Panc1 (cell line): Measurements from ENCODE around the gene ORAI1. TPM values are rescaled to one million over a fixed set of nuclear protein-coding genes. Genes with fewer than 3 reads are reported as not detected.

Experiments
- ATAC-seq: fragments of 200-7000 bp; cut with Tn5 transposase; 2 replicates; pipeline ENCODE4 v1.9.1; 2020; ENCODE audit warnings: mild to moderate bottlenecking, moderate library complexity
- BruUV-seq: library from RNA; stranded (reverse); fragments of 400-500 nt; replicated peaks from 2 replicates; lab custom pipeline; 2021; lab: Mats Ljungman, UMichigan
- CTCF ChIA-PET: fragments of 300-600 bp; sonication (Branson Sonifier 250); formaldehyde crosslinking; loops from one replicate; lab custom pipeline; 2022; ENCODE audit warnings: antibody characterized with exemption; lab: Charles Lee
- POLR2A ChIA-PET: fragments of 300-600 bp; sonication (Branson Sonifier 250); formaldehyde crosslinking; loops from one replicate; lab custom pipeline; 2022; ENCODE audit warnings: antibody characterized with exemption; lab: Charles Lee
- DNase-seq: peaks from one replicate; pipeline ENCODE4 v3.0.0-alpha.2; 2010; ENCODE audit warnings: low read depth, low spot score
- H3K27ac ChIP-seq: 2 replicates; pipeline ENCODE4 v1.5.1; 2011; ENCODE audit warnings: mild to moderate bottlenecking, low read length, inconsistent platforms
- H3K27me3 ChIP-seq: fragments of 200-500 bp; sonication (Bioruptor generic); 2 replicates; pipeline ENCODE4 v1.6.0; 2014; ENCODE audit warnings: low read length, inconsistent platforms; ENCODE audit not compliant: control insufficient read depth, insufficient read depth
- H3K36me3 ChIP-seq: fragments of 200-500 bp; sonication (Bioruptor generic); 2 replicates; pipeline ENCODE4 v1.5.1; 2014; ENCODE audit warnings: inconsistent platforms, mild to moderate bottlenecking, low read length, moderate library complexity; ENCODE audit not compliant: control insufficient read depth, insufficient read depth
- H3K4me1 ChIP-seq: 2 replicates; pipeline ENCODE4 v1.5.1; 2011; ENCODE audit warnings: inconsistent platforms, mild to moderate bottlenecking, low read length, moderate library complexity; ENCODE audit not compliant: control insufficient read depth, insufficient read depth
- H3K4me3 ChIP-seq, 2 experiments: 2 replicates each; pipeline ENCODE4 v1.5.1; 2011 to 2012; ENCODE audit warnings: low read depth in 2 of 2, low read length in 2 of 2, mild to moderate bottlenecking in 2 of 2, inconsistent platforms in 1 of 2, moderate library complexity in 1 of 2
- H3K9me3 ChIP-seq: fragments of 200-500 bp; sonication (Bioruptor generic); 2 replicates; pipeline ENCODE4 v1.5.1; 2014; ENCODE audit warnings: low read depth, mild to moderate bottlenecking, inconsistent platforms, low read length, moderate library complexity; ENCODE audit not compliant: control insufficient read depth, insufficient read depth
- CTCF ChIP-seq: fragments of 450-650 bp; IDR thresholded peaks from 2 replicates; pipeline ENCODE4 v1.5.1; 2017; ENCODE audit warnings: mild to moderate bottlenecking
- POLR2AphosphoS5 ChIP-seq: IDR thresholded peaks from 2 replicates; pipeline ENCODE4 v1.6.1; 2012; ENCODE audit warnings: mild to moderate bottlenecking, low read depth, low read length, moderate library complexity
- REST ChIP-seq, 2 experiments: IDR thresholded peaks; 2 replicates each; pipeline ENCODE4 v1.6.1; 2011 to 2012; ENCODE audit warnings: low read depth in 2 of 2, control low read depth in 1 of 2, low read length in 1 of 2, mild to moderate bottlenecking in 1 of 2, moderate library complexity in 1 of 2; ENCODE audit not compliant: insufficient read depth in 1 of 2
- SIN3A ChIP-seq: IDR thresholded peaks from 2 replicates; pipeline ENCODE4 v1.6.1; 2012; ENCODE audit warnings: low read depth, mild to moderate bottlenecking, low read length, moderate library complexity, borderline replicate concordance; ENCODE audit not compliant: insufficient read depth
- TCF7L2 ChIP-seq: IDR thresholded peaks from 2 replicates; pipeline ENCODE4 v1.6.1; 2011; ENCODE audit warnings: mild to moderate bottlenecking, low read depth, low read length, inconsistent platforms
- in situ Hi-C: cut with HindIII; loops from 2 replicates; pipeline ENCODE4 v1.10.0; 2016; ENCODE audit warnings: low sequenced_read_pairs, low pct_unique_long_range_greater_than_20kb
- intact Hi-C: fragments of 100-400 bp; cut with micrococcal nuclease; formaldehyde crosslinking; loops from one replicate; pipeline ENCODE4 v1.10.0; 2022; ENCODE audit not compliant: unreplicated experiment
- total RNA-seq: library from RNA; stranded (reverse); gene quantifications from one replicate; pipeline ENCODE4 v1.2.1, GENCODE V29; 2021; ENCODE audit not compliant: unreplicated experiment

The ORAI1 gene
- total RNA-seq, 1 experiment from 2014 or later = 36.7 TPM

DNA sequence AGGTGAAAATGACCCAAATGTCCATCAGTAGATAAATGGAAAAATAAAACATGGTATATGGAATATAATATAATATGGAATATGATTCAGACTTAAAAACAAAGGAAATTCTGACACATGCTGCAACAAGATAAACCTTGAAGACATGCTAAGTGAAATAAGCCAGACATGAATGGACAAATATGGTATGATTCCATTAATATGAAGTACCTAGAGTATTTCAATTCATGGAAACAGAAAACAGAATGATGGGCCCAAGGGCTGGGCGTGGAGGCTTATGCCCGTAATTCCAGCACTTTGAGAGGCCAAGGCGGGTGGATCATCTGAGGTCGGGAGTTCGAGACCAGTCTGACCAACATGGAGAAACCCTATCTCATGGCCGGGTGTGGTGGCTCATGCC, 22.7 kb upstream of the ORAI1 start:
- no peak overlapping the region for H3K27ac ChIP-seq
- H3K9me3 ChIP-seq = no peaks in the 10 kb centered on the region
- in situ Hi-C loops = no loop called here
- BruUV-seq = no TSS peak
- POLR2A ChIA-PET = no interaction called here
- ATAC-seq (no peak), DNase-seq (no peak)
- no peaks in the 10 kb centered on the region for H3K27me3 ChIP-seq
- intact Hi-C loops = no loop called here
- H3K4me1 ChIP-seq = no peaks in the 10 kb centered on the region
- H3K4me3 ChIP-seq = no peak overlapping the region
- TF ChIP-seq SIN3A (no peak), CTCF (no peak), REST (IDR thresholded peaks at IDR 0.05; ENCODE audit: insufficient read depth in 1 of 2, low read depth in 2 of 2, low read length in 1 of 2) (no peak), POLR2AphosphoS5 (no peak), TCF7L2 (no peak)
- CTCF ChIA-PET = no interaction called here
- H3K36me3 ChIP-seq = no peaks in the 10 kb centered on the region

GRCh38 chr12:121608301-121608700, 18.0 kb upstream of the ORAI1 start:
- intact Hi-C loops = no loop called here
- ATAC-seq = no peak
- H3K9me3 ChIP-seq = no peaks in the 10 kb centered on the region
- CTCF ChIA-PET = no interaction called here
- POLR2A ChIA-PET = no interaction called here
- no peak overlapping the region for H3K4me3 ChIP-seq
- in situ Hi-C loops = no loop called here
- no peak for DNase-seq
- BruUV-seq = no TSS peak
- H3K27me3 ChIP-seq = no peaks in the 10 kb centered on the region
- no peaks in the 10 kb centered on the region for H3K4me1 ChIP-seq
- H3K36me3 ChIP-seq = no peaks in the 10 kb centered on the region
- TF ChIP-seq SIN3A (no peak), POLR2AphosphoS5 (no peak), CTCF (no peak), TCF7L2 (no peak), REST (IDR thresholded peaks at IDR 0.05; ENCODE audit: insufficient read depth in 1 of 2, low read depth in 2 of 2, low read length in 1 of 2) (no peak)
- H3K27ac ChIP-seq = no peak overlapping the region
